NCI-H2081 treated with DMSO at 0.1 percent for 48 hours (cell line): ENCODE measurements around the gene ZBTB25.

ENCODE experiments used
- DNase-seq: peaks from one replicate; lab custom pipeline; 2025; lab: John Stamatoyannopoulos, UW

The ZBTB25 gene

GRCh38 chr14:64439141-64439540, 64.5 kb downstream of the ZBTB25 start:
- no peak for DNase-seq

- DNase-seq: no peak
Measured at GRCh38 chr14:64438181-64438841, 65.3 kb downstream of the ZBTB25 start.

- DNase-seq: no peak
Measured at GRCh38 chr14:64434528-64434927, 69.1 kb downstream of the ZBTB25 start.

GRCh38 chr14:64423987-64424386, 79.7 kb downstream of the ZBTB25 start:
- no peak for DNase-seq

GRCh38 chr14:64422756-64423155, 80.9 kb downstream of the ZBTB25 start:
- DNase-seq: no peak

GRCh38 chr14:64422005-64422404, 81.6 kb downstream of the ZBTB25 start:
- DNase-seq: no peak

GRCh38 chr14:64421166-64421565, 82.5 kb downstream of the ZBTB25 start:
- no peak for DNase-seq

GRCh38 chr14:64419003-64419402, 84.6 kb downstream of the ZBTB25 start:
- DNase-seq: no peak

- DNase-seq: no peak
Measured at GRCh38 chr14:64417771-64418125, 85.9 kb downstream of the ZBTB25 start.

- no peak for DNase-seq
Measured at GRCh38 chr14:64417055-64417770, 86.4 kb downstream of the ZBTB25 start.

- DNase-seq: no peak
Measured at GRCh38 chr14:64416348-64416932, 87.2 kb downstream of the ZBTB25 start.

GRCh38 chr14:64412237-64412636, 91.4 kb downstream of the ZBTB25 start:
- no peak for DNase-seq

- DNase-seq: no peak
Measured at GRCh38 chr14:64411001-64411400, 92.6 kb downstream of the ZBTB25 start.

GRCh38 chr14:64410084-64410774, 93.4 kb downstream of the ZBTB25 start:
- DNase-seq: no peak

GRCh38 chr14:64409126-64409920, 94.3 kb downstream of the ZBTB25 start:
- no peak for DNase-seq

GRCh38 chr14:64407329-64407728, 96.3 kb downstream of the ZBTB25 start:
- DNase-seq: no peak

- no peak for DNase-seq
Measured at GRCh38 chr14:64405295-64405694, 98.3 kb downstream of the ZBTB25 start.

- DNase-seq: no peak
Measured at GRCh38 chr14:64401949-64402348, 101.7 kb downstream of the ZBTB25 start.

- DNase-seq: no peak
Measured at GRCh38 chr14:64400829-64401459, 102.7 kb downstream of the ZBTB25 start.
